ENCODE results near the gene MYL6. TPM values are rescaled to one million over a fixed set of nuclear protein-coding genes. Genes with fewer than 3 reads are reported as not detected.

Gene MYL6
- polyA plus RNA-seq, 1 of the 3 experiments (the other 2 are of a cell fraction), result 4,697 TPM

GRCh38 chr12:56152756-56153677 lies 5.1 kb upstream of the MYL6 start (continued):
- TF ChIP-seq MAX (IDR thresholded peaks at IDR 0.05; ENCODE audit: low read depth), result no peak
- TF ChIP-seq GABPA (IDR thresholded peaks at IDR 0.05; ENCODE audit: low read depth), result no peak
- no peak for TF ChIP-seq JUND (IDR thresholded peaks at IDR 0.05)

GRCh38 chr12:56153678-56154065 lies 4.5 kb upstream of the MYL6 start:
- DNase-seq, result no peak
- Histone ChIP-seq H3K9me2 (no peaks in the 10 kb centered on the region), H3K4me2 (peak overlapping the region; percentile 95), H4K20me1 (ENCODE audit: insufficient read depth) (no peaks in the 10 kb centered on the region), H3K9ac (peak overlapping the region; percentile 82; the same call in 1 of the 2 replicates), H3F3A (replicated peaks; ENCODE audit: insufficient read depth) (peaks cover 25% of the 10 kb centered on the region), H3K79me2 (ENCODE audit: insufficient read depth) (peaks cover 41% of the 10 kb centered on the region), H3K36me3 (replicated peaks in 1 of 2; ENCODE audit: control insufficient read depth in 1 of 2, insufficient read depth in 2 of 2, low read length in 1 of 2) (peaks cover 6 to 9% of the 10 kb centered on the region in 2 experiments), H3K4me1 (ENCODE audit: control insufficient read depth in 1 of 2, insufficient read depth in 2 of 2, low read depth in 1 of 2, low read length in 1 of 2) (peaks cover 23 to 25% of the 10 kb centered on the region in 2 experiments; a peak in 3 of 4 replicates), H3K4me3 (ENCODE audit: low read depth in 2 of 2, low read length in 1 of 2) (peak overlapping the region; percentile 62 to 87; a peak in 3 of 4 replicates), H2AFZ (ENCODE audit: low read depth) (no peak overlapping the region), H3K9me3 (no peaks in the 10 kb centered on the region), H3K27ac (ENCODE audit: low read depth in 2 of 2, low read length in 1 of 2) (no peak overlapping the region), H3K27me3 (ENCODE audit: insufficient read depth) (no peaks in the 10 kb centered on the region)
- TF ChIP-seq ELF1 (IDR thresholded peaks at IDR 0.05) (no peak), MEF2A (IDR thresholded peaks at IDR 0.05; ENCODE audit: borderline replicate concordance, low read depth) (no peak), NFIC (IDR thresholded peaks at IDR 0.05; ENCODE audit: borderline replicate concordance) (no peak), USF1 (IDR thresholded peaks at IDR 0.05; ENCODE audit: borderline replicate concordance, low read depth) (no peak), IRF3 (IDR thresholded peaks at IDR 0.05; ENCODE audit: low read depth, low read length) (no peak), CTCF (IDR thresholded peaks at IDR 0.05) (no peak), TCF12 (IDR thresholded peaks at IDR 0.05) (no peak)
- ChIA-PET CTCF (interaction anchor here (1.4 to 2.4 kb wide), 2 partner anchors 25 to 36 kb away, joined by 6 to 14 read pairs; partner anchors contain the start of gene SMARCC2), POLR2A (no interaction called here)
- 80% methylated on average over 5 of the region's 5 CpGs for WGBS (ENCODE audit: low lambda C conversion rate)

All from SK-N-SH (cell line).